HG03159 (cell line): ENCODE measurements around the gene RFTN1.
A peak's percentile ranks its signal among the peaks of the same experiment; 100 is the strongest.

Experiments
- ATAC-seq: cut with Tn5 transposase; IDR thresholded peaks from one replicate; pipeline ENCODE4 v1.9.1; 2021; ENCODE audit warnings: mild to moderate bottlenecking, moderate library complexity; ENCODE audit not compliant: unreplicated experiment

Gene RFTN1

GRCh38 chr3:16472593-16472992 is 40.9 kb downstream of the RFTN1 start:
- ATAC-seq = no peak

- ATAC-seq = no peak
Observed at GRCh38 chr3:16471897-16472296, 41.6 kb downstream of the RFTN1 start.

DNA sequence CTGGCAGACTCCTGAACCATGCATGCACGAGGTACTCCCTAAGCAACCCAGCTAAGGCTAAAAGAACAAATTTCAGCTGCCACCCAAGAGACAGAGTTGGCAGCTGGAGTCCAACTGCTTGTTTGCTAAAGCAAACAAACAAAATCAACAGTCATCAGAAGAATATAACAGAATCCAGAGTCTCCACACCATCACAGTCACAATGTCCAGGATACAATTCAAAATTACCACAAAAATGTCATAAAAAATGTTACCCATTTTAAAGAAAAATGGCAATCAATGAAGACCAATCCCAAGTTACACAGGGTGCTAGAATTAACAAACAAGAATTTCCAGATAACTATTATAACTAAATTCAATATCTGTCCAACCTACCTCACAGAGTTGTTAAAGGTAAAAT is 42.9 kb downstream of the RFTN1 start:
- ATAC-seq = no peak

DNA sequence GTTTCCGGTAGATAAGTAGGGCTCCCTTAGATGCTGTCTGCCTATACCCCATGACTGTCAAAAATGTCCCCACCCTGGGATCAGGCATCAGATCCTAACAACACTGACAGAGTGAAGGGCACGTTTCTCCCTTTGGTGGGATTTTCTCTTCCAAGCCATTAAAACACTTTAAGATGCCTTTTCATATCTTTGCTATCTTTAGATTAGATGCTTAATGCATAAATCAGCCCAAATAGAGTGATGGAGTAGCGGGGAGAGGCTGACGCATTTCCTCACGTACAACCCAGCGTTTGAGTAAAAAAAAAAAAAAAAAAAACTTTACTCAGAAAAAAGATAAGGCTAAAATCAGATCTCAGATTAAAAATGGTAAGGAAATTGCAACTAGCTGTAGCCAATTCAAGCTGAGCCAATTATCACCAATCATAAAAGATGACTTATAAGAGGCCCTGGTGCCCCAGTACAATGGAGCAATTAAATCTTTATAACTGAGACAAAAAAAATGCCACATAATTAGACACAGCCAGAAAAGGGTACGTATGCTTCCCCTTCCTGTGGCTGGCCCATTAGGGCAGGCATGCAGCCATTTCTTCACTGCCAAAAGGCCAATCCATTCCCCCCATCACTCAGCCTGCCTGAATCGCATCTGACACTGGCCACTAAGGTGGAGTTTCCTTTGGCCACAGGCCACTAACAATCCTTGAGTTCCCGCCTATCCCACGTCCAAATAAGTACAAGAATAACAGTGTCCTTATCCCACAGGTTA is 45.0 kb downstream of the RFTN1 start:
- no peak for ATAC-seq

GRCh38 chr3:16468002-16468335 is 45.5 kb downstream of the RFTN1 start:
- ATAC-seq = no peak

GRCh38 chr3:16467393-16467792 is 46.1 kb downstream of the RFTN1 start:
- peak; percentile 84 for ATAC-seq

DNA sequence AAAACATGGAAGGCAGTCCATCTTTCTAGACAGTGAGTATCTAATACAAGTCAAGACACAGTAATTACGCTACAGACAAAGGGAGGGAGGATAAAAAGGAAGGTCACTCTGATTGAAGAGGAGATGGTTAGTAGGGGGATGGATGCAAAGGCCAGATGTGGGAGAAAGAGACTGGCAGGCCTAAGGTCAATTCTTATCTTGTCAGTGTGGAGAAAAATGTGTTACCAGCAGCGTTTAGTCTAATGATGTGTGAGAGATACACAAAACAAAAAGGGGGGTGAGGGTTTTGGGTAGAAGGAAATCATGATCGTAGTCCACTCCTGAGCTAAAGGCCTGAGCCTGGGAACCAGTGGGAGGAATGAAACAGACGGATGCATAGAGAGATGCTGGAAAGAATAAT is 46.7 kb downstream of the RFTN1 start:
- no peak for ATAC-seq

- ATAC-seq = no peak
Observed at GRCh38 chr3:16464511-16465148, 48.9 kb downstream of the RFTN1 start.

- ATAC-seq = no peak
Observed at GRCh38 chr3:16463914-16464313, 49.6 kb downstream of the RFTN1 start.

GRCh38 chr3:16463119-16463518 is 50.4 kb downstream of the RFTN1 start:
- ATAC-seq = no peak

GRCh38 chr3:16462679-16463078 is 50.8 kb downstream of the RFTN1 start:
- no peak for ATAC-seq

- ATAC-seq = no peak
Observed at GRCh38 chr3:16461463-16462245, 51.8 kb downstream of the RFTN1 start.

GRCh38 chr3:16460886-16461285 is 52.6 kb downstream of the RFTN1 start:
- no peak for ATAC-seq

DNA sequence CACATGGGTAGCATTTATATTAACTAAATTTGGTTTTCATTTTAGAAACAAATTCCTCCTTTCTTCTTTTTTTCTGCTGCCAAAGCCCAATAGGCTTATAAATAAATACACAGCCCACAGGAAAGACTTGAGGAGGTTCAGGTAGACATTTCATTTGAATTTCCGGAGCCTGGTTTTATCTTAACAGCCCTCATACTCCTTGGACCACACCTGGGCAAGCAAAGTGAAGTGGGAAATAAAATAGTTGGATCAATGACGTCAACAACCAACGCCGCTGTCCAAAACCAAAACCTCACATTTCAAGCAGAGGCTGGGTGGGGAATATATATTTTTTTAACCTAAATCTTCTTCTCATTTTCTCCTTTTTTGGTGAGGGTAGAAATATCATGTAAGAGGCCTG is 53.2 kb downstream of the RFTN1 start:
- ATAC-seq = no peak

DNA sequence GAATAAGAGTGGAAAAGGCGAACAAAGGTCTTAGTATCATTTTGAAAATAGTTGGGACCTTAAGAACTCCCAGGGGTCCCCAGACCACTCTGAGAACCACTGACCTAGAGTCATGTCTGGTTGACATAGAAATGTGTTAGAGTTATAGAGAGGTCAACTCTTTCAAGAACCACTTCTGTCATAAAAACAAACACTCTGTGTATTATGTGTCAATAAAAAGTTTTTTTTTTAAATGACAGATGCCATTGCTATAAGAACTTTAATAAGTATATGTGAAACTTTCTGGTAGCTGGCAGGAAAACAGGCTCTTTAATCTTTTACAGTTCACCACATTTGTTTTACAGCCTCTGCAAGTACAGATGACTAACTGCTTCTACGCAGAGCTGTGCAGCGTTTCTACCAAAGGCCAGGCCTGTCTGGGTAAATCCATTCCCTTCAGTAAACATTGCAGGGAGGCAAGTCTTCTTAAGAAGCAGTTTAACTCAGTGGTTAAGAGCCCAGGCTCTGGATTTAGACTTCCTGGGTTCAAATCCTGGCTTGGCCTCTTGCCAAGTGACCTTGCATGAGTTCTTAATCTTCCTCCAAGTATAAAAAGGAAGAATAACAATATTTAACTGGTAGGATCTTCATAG is 56.6 kb downstream of the RFTN1 start:
- no peak for ATAC-seq

DNA sequence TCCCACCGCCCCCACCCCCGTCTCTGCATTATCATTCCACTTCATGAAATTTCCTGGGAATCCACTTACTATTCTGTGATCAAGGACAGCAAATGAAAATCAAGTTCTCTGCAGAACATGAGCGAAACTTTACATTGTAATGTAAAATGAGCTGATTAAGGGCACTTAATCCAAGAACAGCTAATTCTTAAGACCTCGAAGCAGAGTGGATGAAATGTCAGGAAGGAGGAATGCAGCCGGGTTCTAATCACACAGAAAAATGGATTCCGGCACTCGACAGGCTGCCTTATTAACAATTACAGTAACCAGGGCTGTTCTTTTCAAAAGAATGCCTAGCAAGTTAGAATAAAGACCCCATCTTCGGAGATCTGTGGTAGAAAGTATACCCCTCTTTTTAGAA is 57.5 kb downstream of the RFTN1 start:
- ATAC-seq = no peak

GRCh38 chr3:16455001-16455400 is 58.5 kb downstream of the RFTN1 start:
- no peak for ATAC-seq

DNA sequence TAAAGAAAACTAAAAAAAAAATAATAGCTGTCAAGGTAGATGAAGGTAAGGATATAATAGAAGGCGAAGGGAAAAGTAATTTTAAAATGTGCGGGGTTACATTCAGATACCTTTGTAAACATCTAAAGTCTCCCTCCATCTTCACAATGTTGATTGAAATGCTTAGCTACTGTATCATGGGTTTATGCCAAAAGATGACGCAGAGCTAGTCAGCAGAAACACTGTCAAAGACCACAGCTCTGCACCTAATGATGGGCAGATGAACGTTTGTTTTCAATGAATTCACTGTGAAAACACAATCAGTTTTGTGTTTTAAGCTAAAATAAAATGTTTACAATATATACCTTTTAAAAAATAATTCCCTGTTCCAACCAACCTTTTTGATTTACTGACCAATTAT is 61.2 kb downstream of the RFTN1 start:
- ATAC-seq = no peak

GRCh38 chr3:16449369-16449768 is 64.1 kb downstream of the RFTN1 start:
- ATAC-seq = no peak

DNA sequence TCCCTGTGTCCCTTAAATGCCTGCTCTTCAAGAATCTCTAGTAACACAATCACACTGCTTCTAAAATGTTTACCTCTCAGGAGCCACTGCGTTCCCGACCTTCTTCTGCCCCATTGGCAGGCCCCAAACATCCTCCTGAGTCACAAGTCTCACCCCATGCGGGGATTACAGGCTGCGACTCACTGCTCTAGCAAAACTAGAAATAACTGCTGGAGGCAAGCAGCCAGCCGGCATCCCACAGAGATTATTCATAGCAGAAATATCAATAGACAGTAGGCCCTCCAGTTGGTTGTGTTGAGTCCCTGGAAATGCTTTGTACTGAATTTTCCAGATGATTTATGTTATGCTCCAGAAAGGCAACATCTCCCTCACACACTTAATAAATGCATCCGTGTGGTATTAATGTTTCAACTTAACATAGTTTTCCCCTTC is 64.8 kb downstream of the RFTN1 start:
- no peak for ATAC-seq

GRCh38 chr3:16447135-16447534 is 66.4 kb downstream of the RFTN1 start:
- no peak for ATAC-seq

GRCh38 chr3:16444344-16444743 is 69.2 kb downstream of the RFTN1 start:
- no peak for ATAC-seq
